Transverse colon (tissue), 4 donors: ENCODE data around the gene SASH1. TPM values are rescaled to one million over a fixed set of nuclear protein-coding genes. Genes with fewer than 3 reads are reported as not detected.

ENCODE experiments used
- DNase-seq: peaks from one replicate; pipeline ENCODE4 v3.0.0-alpha.2; 2019
- H3K27ac ChIP-seq, 4 donors: fragments of 200-600 bp; sonication (generic); 2 replicates each; pipeline ENCODE4 v1.5.1; 2016 to 2018; ENCODE audit warnings: inconsistent platforms in 4 of 4
- H3K27me3 ChIP-seq: fragments of 200-600 bp; sonication (generic); 2 replicates; pipeline ENCODE4 v1.5.1; 2017; ENCODE audit warnings: inconsistent platforms
- H3K36me3 ChIP-seq, 4 donors: fragments of 200-600 bp; sonication (generic); 2 replicates each; pipeline ENCODE4 v1.5.1; 2017 to 2019; ENCODE audit warnings: inconsistent platforms in 4 of 4
- H3K4me1 ChIP-seq, 4 donors: fragments of 200-600 bp; sonication (generic); 2 replicates each; pipeline ENCODE4 v1.5.1; 2017 to 2020; ENCODE audit warnings: inconsistent platforms in 4 of 4
- H3K4me3 ChIP-seq, 4 donors: fragments of 200-600 bp; sonication (generic); 1 replicate in 1 of 4; 2 replicates in 3 of 4; pipeline versions ENCODE4 v1.5.1 to v1.6.1; 2017 to 2019; ENCODE audit warnings: inconsistent platforms in 4 of 4
- H3K9me3 ChIP-seq, 2 donors: fragments of 200-600 bp; sonication (generic); 2 replicates each; pipeline ENCODE4 v1.5.1; 2017 to 2019; ENCODE audit warnings: inconsistent platforms in 2 of 2
- CTCF ChIP-seq, 5 experiments: fragments of 200-600 bp in 3 of 5; fragments of 450-650 bp in 2 of 5; sonication (generic) in 3 of 5; IDR thresholded peaks; 1 replicate in 2 of 5; 2 replicates in 3 of 5; pipeline ENCODE4 v1.5.1; 2016 to 2017; ENCODE audit warnings: antibody characterized with exemption in 5 of 5, inconsistent platforms in 3 of 5, mild to moderate bottlenecking in 2 of 5, moderate library complexity in 1 of 5
- EP300 ChIP-seq: sonication (generic); formaldehyde crosslinking; IDR thresholded peaks from one replicate; pipeline ENCODE4 v1.6.1; 2017; ENCODE audit warnings: antibody characterized with exemption, low read depth
- POLR2A ChIP-seq: fragments of 450-650 bp; IDR thresholded peaks from one replicate; pipeline ENCODE4 v1.6.1; 2016; ENCODE audit warnings: antibody characterized with exemption, mild to moderate bottlenecking, moderate library complexity
- POLR2AphosphoS5 ChIP-seq, 3 donors: sonication (generic); formaldehyde crosslinking; IDR thresholded peaks; one replicate each; pipeline ENCODE4 v1.6.1; 2016; ENCODE audit warnings: antibody characterized with exemption in 3 of 3
- WGBS, 2 donors: methylation state at CpG; one replicate each; pipeline ENCODE4 v1.1.5; 2018; ENCODE audit warnings: low coverage in 1 of 2; 5-methylcytosine and 5-hydroxymethylcytosine counted together
- in situ Hi-C, 4 donors: fragments of 200-750 bp; cut with MboI; loops; one replicate each; pipeline versions ENCODE4 v1.15.0 to v1.15.1; 2017; ENCODE audit warnings: low sequenced_read_pairs in 3 of 4, low pct_ligation_motif_present in 1 of 4, low pct_unique_long_range_greater_than_20kb in 1 of 4
- intact Hi-C: fragments of 100-400 bp; cut with DNase I; formaldehyde crosslinking; loops from one replicate; pipeline ENCODE4 v1.15.1; 2023; ENCODE audit warnings: low total_unique reads
- total RNA-seq, 4 donors: library from RNA; depleted of rRNA; stranded (reverse); fragments of >200 nt; gene quantifications; one replicate each; pipeline ENCODE4 v1.1.0, GENCODE V29; 2016

SASH1 gene
- total RNA-seq, 4 donors from 2014 or later: 16.5 to 71.6 (median 28.7) TPM

GRCh38 chr6:148422085-148422484 is 79.4 kb downstream of the SASH1 start:
- Histone ChIP-seq H3K27ac (no peak overlapping the region), H3K4me3 (no peak overlapping the region), H3K27me3 (no peaks in the 10 kb centered on the region), H3K36me3 (no peaks in the 10 kb centered on the region), H3K9me3 (no peaks in the 10 kb centered on the region), H3K4me1 (no peaks in the 10 kb centered on the region)
- in situ Hi-C loops: no loop called here
- intact Hi-C loops: no loop called here
- 67 to 86% methylated on average over 3 to 4 of the region's 4 CpGs for WGBS, 2 donors
- TF ChIP-seq CTCF (IDR thresholded peaks at IDR 0.05): no peak
- TF ChIP-seq POLR2AphosphoS5 (IDR thresholded peaks at IDR 0.05): no peak
- TF ChIP-seq POLR2A: no peak
- no peak for TF ChIP-seq EP300
- DNase-seq: no peak

- WGBS, 2 donors: 81 to 94% methylated on average over 4 of the region's 4 CpGs
- intact Hi-C loops (no loop called here), in situ Hi-C loops (no loop called here)
- Histone ChIP-seq H3K9me3 (no peaks in the 10 kb centered on the region), H3K36me3 (no peaks in the 10 kb centered on the region), H3K4me3 (no peak overlapping the region), H3K4me1 (no peaks in the 10 kb centered on the region), H3K27me3 (no peaks in the 10 kb centered on the region), H3K27ac (no peak overlapping the region)
- DNase-seq: no peak
- TF ChIP-seq POLR2AphosphoS5 (IDR thresholded peaks at IDR 0.05): no peak
- no peak for TF ChIP-seq POLR2A
- TF ChIP-seq EP300: no peak
- TF ChIP-seq CTCF (IDR thresholded peaks at IDR 0.05): no peak
Measured at GRCh38 chr6:148423133-148423532, 80.5 kb downstream of the SASH1 start.

- intact Hi-C loops (no loop called here), in situ Hi-C loops (no loop called here)
- Histone ChIP-seq H3K9me3 (no peaks in the 10 kb centered on the region), H3K36me3 (no peaks in the 10 kb centered on the region), H3K27ac (no peak overlapping the region), H3K27me3 (no peaks in the 10 kb centered on the region), H3K4me1 (no peaks in the 10 kb centered on the region), H3K4me3 (no peak overlapping the region)
- DNase-seq: no peak
- no peak for TF ChIP-seq EP300
- TF ChIP-seq POLR2AphosphoS5 (IDR thresholded peaks at IDR 0.05): no peak
- no peak for TF ChIP-seq POLR2A
- TF ChIP-seq CTCF (IDR thresholded peaks at IDR 0.05): no peak
- 56 to 63% methylated on average over 9 of the region's 9 CpGs for WGBS, 2 donors
Measured at GRCh38 chr6:148423601-148424270, 81.1 kb downstream of the SASH1 start.

- in situ Hi-C loops: no loop called here
- no peak overlapping the region for H3K4me3 ChIP-seq
- no peak overlapping the region for H3K27ac ChIP-seq
Measured at GRCh38 chr6:148425443-148425842, 82.8 kb downstream of the SASH1 start.

More at GRCh38 chr6:148425443-148425842, 82.8 kb downstream of the SASH1 start:
- no peak for TF ChIP-seq EP300
- no peak for TF ChIP-seq CTCF (IDR thresholded peaks at IDR 0.05)
- TF ChIP-seq POLR2A: no peak
- no peak for TF ChIP-seq POLR2AphosphoS5 (IDR thresholded peaks at IDR 0.05)
- WGBS, 2 donors: 92 to 100% methylated on average over 2 of the region's 2 CpGs
- Histone ChIP-seq H3K9me3 (no peaks in the 10 kb centered on the region), H3K4me1 (no peaks in the 10 kb centered on the region), H3K27me3 (no peaks in the 10 kb centered on the region), H3K36me3 (no peaks in the 10 kb centered on the region)
- intact Hi-C loops: no loop called here
- DNase-seq: no peak
